OCI-LY1 (cell line): Measurements from ENCODE around the gene INTS2.

ENCODE experiments used
- EZH2 ChIP-seq: fragments of 200-600 bp; sonication (generic), shearing (Covaris generic); IDR thresholded peaks from 2 replicates; pipeline ENCODE4 v1.8.0; 2017; ENCODE audit warnings: borderline replicate concordance, mixed run types, mild to moderate bottlenecking, antibody characterized with exemption, low read length, moderate library complexity, mixed read lengths
- TF ChIP-seq, protein P1 (sequence below): fragments of 200-600 bp; sonication (generic), shearing (Covaris generic); IDR thresholded peaks from 2 replicates; pipeline ENCODE4 v1.5.1; 2017; ENCODE audit warnings: mild to moderate bottlenecking, antibody characterized with exemption, low read length, moderate library complexity, mixed read lengths

DNA sequence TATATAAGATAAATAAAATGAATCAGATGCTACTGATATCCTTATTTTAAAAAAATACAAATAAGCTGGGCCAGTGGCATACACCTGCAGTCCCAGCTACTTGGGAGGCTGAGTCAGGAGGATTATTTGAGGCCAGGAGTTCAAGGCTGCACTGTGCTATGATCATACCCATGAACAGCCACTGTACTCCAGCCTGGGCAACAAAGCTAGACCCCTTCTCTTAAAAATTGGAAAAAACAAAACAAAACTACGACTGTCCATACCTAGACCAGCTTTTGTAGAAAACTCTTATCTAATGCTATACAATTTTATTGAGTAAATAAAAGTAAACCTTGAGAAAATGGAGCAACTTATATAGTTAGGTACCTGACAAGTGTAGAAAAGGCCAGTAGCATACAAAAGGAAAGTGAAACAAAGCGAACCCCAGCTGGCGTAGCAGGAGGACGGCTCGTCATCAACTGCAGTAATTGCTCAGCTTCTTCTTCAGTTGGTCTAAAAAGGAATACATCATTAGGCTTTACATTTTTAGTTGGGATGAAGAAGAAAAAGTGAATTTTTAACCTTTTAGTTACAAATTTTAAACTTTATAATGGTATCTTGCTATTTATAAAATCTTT lies 23.6 kb downstream of the INTS2 start:
- TF ChIP-seq, protein P1, sequence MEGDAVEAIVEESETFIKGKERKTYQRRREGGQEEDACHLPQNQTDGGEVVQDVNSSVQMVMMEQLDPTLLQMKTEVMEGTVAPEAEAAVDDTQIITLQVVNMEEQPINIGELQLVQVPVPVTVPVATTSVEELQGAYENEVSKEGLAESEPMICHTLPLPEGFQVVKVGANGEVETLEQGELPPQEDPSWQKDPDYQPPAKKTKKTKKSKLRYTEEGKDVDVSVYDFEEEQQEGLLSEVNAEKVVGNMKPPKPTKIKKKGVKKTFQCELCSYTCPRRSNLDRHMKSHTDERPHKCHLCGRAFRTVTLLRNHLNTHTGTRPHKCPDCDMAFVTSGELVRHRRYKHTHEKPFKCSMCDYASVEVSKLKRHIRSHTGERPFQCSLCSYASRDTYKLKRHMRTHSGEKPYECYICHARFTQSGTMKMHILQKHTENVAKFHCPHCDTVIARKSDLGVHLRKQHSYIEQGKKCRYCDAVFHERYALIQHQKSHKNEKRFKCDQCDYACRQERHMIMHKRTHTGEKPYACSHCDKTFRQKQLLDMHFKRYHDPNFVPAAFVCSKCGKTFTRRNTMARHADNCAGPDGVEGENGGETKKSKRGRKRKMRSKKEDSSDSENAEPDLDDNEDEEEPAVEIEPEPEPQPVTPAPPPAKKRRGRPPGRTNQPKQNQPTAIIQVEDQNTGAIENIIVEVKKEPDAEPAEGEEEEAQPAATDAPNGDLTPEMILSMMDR: no peak
- TF ChIP-seq EZH2: no peak
